Measurements from ENCODE around the gene AIFM1. TPM values are rescaled to one million over a fixed set of nuclear protein-coding genes. Genes with fewer than 3 reads are reported as not detected.

AIFM1 gene
- total RNA-seq, 2 donors from 2014 or later: 14.8 to 22.4 TPM

DNA sequence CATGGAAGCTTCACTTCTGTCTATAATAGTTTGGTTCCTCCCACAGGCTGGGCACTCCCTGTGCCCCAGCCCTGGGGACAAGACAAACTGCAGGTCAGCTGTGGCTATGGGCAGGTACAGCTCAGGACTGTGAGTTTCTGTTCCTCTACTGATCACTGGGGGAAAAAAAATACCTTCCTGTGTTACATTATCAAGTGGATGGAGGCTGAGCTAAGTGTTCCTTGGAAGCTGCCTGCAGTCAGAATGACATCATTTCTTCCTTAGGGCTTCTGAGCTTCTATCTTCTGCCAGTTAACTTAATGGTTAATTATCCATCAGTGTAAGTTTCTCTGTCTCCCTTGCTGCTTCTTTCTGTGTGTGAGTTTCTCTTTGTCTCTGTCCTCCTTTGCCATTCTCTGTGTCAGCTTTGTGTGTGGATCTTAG is 10.7 kb upstream of the AIFM1 start:
- intact Hi-C loops (cut with DNase I): no loop called here
- Histone ChIP-seq H3K27ac (no peak overlapping the region), H3K4me1 (peaks cover 8% of the 10 kb centered on the region), H3K36me3 (replicated peaks in 1 of 2; ENCODE audit: insufficient read depth in 1 of 2, low read depth in 2 of 2) (no peaks in the 10 kb centered on the region), H3K4me3 (no peak overlapping the region), H3K27me3 (no peaks in the 10 kb centered on the region), H3K9me3 (no peaks in the 10 kb centered on the region)
- DNase-seq: no peak
- no peak for ATAC-seq
- TF ChIP-seq, protein P1, sequence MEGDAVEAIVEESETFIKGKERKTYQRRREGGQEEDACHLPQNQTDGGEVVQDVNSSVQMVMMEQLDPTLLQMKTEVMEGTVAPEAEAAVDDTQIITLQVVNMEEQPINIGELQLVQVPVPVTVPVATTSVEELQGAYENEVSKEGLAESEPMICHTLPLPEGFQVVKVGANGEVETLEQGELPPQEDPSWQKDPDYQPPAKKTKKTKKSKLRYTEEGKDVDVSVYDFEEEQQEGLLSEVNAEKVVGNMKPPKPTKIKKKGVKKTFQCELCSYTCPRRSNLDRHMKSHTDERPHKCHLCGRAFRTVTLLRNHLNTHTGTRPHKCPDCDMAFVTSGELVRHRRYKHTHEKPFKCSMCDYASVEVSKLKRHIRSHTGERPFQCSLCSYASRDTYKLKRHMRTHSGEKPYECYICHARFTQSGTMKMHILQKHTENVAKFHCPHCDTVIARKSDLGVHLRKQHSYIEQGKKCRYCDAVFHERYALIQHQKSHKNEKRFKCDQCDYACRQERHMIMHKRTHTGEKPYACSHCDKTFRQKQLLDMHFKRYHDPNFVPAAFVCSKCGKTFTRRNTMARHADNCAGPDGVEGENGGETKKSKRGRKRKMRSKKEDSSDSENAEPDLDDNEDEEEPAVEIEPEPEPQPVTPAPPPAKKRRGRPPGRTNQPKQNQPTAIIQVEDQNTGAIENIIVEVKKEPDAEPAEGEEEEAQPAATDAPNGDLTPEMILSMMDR (IDR thresholded peaks at IDR 0.05): no peak
- TF ChIP-seq POLR2A (IDR thresholded peaks at IDR 0.05): no peak

DNA sequence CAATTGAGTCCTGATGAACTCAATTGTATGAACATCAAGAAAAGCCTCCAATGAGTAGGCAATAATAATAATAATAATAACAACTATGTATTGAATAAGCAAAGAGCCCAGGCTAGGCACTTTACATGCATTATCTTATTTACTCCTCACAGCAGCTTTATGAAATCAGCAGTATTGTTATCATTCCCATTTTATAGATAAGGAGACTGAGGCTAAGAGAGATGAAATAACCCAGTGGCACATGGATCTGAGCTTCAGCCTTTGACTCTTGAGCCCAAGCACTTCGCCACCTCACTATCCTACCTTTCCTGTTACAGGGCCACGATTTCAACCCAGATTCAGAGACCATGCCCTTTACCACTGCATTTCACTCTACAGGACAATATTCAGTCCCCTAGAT is 9.3 kb upstream of the AIFM1 start:
- no peak overlapping the region for H3K27ac ChIP-seq
- no peak for TF ChIP-seq POLR2A (IDR thresholded peaks at IDR 0.05)
- TF ChIP-seq, protein P1 (IDR thresholded peaks at IDR 0.05): no peak

DNA sequence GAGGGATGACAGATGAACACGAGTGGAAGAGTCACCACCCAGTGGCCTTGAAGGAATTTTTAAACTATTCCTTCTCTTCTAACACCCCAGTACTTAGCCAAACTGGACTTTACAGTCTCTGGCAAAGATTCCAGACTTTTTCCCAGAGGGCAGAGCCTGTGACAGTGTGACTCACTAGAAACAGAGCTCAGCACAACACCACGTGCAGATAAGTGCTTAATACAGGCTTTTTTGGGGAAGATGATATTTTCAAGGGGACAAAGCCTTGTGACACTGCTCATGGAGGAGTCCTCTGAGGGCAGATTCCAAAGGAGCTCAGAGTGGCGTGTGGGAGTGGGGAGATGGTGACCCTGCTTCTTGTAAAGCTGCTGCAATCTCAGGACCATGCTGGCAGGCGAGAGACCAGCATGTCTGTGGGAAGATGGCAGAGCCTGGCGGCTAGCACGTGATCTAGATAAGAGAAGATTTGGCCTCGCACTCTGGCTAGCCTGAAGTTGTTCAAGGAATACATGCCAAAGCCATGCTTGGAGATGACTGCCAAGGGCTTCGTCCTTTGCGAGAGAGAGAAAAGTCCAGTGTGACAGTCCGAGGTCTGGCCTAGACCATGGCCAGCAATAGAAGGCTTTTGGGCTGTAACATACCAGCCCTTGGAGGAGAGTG is 8.5 kb upstream of the AIFM1 start:
- ATAC-seq (peak; percentile 47), DNase-seq (peak in 1 of 4 donors; percentile 42)
- WGBS, 2 donors: 22 to 35% methylated on average over 1 to 10 of the region's 10 CpGs
- no peaks in the 10 kb centered on the region for H3K9me3 ChIP-seq
- TF ChIP-seq POLR2A (IDR thresholded peaks at IDR 0.05): no peak
- TF ChIP-seq, protein P1 (IDR thresholded peaks at IDR 0.05): no peak
- no peak overlapping the region for H3K4me3 ChIP-seq
- intact Hi-C loops (cut with DNase I): no loop called here
- H3K27ac ChIP-seq: peak overlapping the region in 1 of 4 donors; percentile 52
- H3K27me3 ChIP-seq: no peaks in the 10 kb centered on the region
- H3K36me3 ChIP-seq (replicated peaks in 1 of 2; ENCODE audit: insufficient read depth in 1 of 2, low read depth in 2 of 2): no peaks in the 10 kb centered on the region
- peaks cover 16% of the 10 kb centered on the region for H3K4me1 ChIP-seq

More for the DNA sequence above, 9.3 kb upstream of the AIFM1 start:
- intact Hi-C loops (cut with DNase I): no loop called here
- DNase-seq: no peak
- no peak for ATAC-seq
- Histone ChIP-seq H3K36me3 (replicated peaks in 1 of 2; ENCODE audit: insufficient read depth in 1 of 2, low read depth in 2 of 2) (no peaks in the 10 kb centered on the region), H3K4me1 (peaks cover 16% of the 10 kb centered on the region), H3K9me3 (no peaks in the 10 kb centered on the region), H3K4me3 (no peak overlapping the region), H3K27me3 (no peaks in the 10 kb centered on the region)
- WGBS, 2 donors: 86 to 93% methylated on average over 2 of the region's 2 CpGs

DNA sequence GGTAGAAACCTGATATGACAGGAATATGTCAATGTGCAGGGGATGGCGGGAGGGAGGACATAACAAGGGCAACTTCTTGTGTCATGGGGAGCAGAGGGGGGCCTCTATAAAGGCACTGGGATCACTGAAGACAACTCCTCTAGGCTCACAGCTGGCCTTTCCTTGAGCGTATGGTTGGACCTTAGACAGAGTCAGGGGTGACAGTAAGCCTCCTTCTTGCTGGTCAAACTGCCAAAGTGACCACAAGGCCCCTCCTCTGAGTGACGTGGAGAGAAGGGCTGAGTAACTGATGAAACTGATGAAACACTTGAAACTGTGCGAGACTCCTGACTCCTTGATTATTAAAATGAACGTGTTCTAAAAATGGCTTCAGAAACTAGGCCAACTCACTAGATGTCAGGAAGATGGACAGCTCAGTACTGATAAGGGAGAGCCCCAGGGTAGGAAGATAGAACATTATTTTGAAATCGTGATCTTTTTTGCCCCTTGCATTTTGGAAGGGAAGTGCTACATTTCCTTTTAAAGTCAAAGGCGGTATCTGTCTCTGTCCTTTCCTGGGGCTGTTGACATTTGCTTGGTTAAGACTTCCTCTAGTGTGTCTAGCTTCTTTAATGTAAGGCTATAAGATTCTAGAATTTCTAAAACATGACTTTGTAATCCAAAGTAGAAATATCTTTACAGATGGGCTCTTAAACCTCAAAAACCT is 7.7 kb upstream of the AIFM1 start:
- Histone ChIP-seq H3K27ac (peak overlapping the region in 1 of 4 donors; percentile 52), H3K4me1 (peaks cover 16% of the 10 kb centered on the region), H3K9me3 (no peaks in the 10 kb centered on the region), H3K27me3 (no peaks in the 10 kb centered on the region), H3K4me3 (no peak overlapping the region), H3K36me3 (replicated peaks in 1 of 2; ENCODE audit: insufficient read depth in 1 of 2, low read depth in 2 of 2) (no peaks in the 10 kb centered on the region)
- intact Hi-C loops (cut with DNase I): no loop called here
- ATAC-seq: peak; percentile 33
- 62% methylated on average over 5 to 7 of the region's 7 CpGs for WGBS, 2 donors
- TF ChIP-seq, protein P1 (IDR thresholded peaks at IDR 0.05): no peak
- TF ChIP-seq POLR2A (IDR thresholded peaks at IDR 0.05): peak in 1 of 3 donors; percentile 17
- peak in 1 of 4 donors; percentile 48 for DNase-seq

Data from body of pancreas (tissue), 4 donors.